Fibroblast of lung (primary cell): Measurements from ENCODE around the gene SUGP2. TPM values are rescaled to one million over a fixed set of nuclear protein-coding genes. Genes with fewer than 3 reads are reported as not detected.

ENCODE experiments used
- DNase-seq, 2 donors: peaks; one replicate each; pipeline versions ENCODE4 v3.0.0 to v3.0.0-alpha.2; 2010; ENCODE audit warnings: low read depth in 2 of 2
- H2AFZ ChIP-seq: 2 replicates; pipeline ENCODE4 v1.5.1; 2012; ENCODE audit warnings: low read length, control low read depth, inconsistent platforms
- H3K27ac ChIP-seq: 2 replicates; pipeline ENCODE4 v1.5.1; 2011; ENCODE audit warnings: low read length, control low read depth; ENCODE audit not compliant: insufficient read depth
- H3K27me3 ChIP-seq: 2 replicates; pipeline ENCODE4 v1.5.1; 2011; ENCODE audit warnings: mild to moderate bottlenecking, low read length; ENCODE audit not compliant: control insufficient read depth, insufficient read depth
- H3K36me3 ChIP-seq: 2 replicates; pipeline ENCODE4 v1.5.1; 2011; ENCODE audit warnings: low read length; ENCODE audit not compliant: control insufficient read depth, insufficient read depth
- H3K4me1 ChIP-seq: 2 replicates; pipeline ENCODE4 v1.5.1; 2011; ENCODE audit warnings: low read length; ENCODE audit not compliant: control insufficient read depth, insufficient read depth; ENCODE audit errors: extremely low read depth
- H3K4me2 ChIP-seq: 2 replicates; pipeline ENCODE4 v1.5.1; 2011; ENCODE audit warnings: low read length, control low read depth; ENCODE audit not compliant: insufficient read depth; ENCODE audit errors: extremely low read depth
- H3K4me3 ChIP-seq, 4 experiments: fragments of 200-600 bp in 1 of 4; sonication (generic) in 1 of 4; replicated peaks in 1 of 4; 2 replicates each; pipeline ENCODE4 v1.5.1; 2011 to 2016; ENCODE audit warnings: low read length in 4 of 4, low read depth in 3 of 4, mild to moderate bottlenecking in 3 of 4, control low read depth in 2 of 4, inconsistent platforms in 1 of 4, mixed read lengths in 1 of 4; ENCODE audit not compliant: insufficient read depth in 1 of 4; ENCODE audit errors: control extremely low read depth in 1 of 4
- H3K79me2 ChIP-seq: 2 replicates; pipeline ENCODE4 v1.5.1; 2012; ENCODE audit warnings: mild to moderate bottlenecking, low read length, inconsistent platforms; ENCODE audit not compliant: control insufficient read depth, insufficient read depth
- H3K9ac ChIP-seq: 2 replicates; pipeline ENCODE4 v1.5.1; 2011; ENCODE audit warnings: mild to moderate bottlenecking, low read length, control low read depth; ENCODE audit not compliant: insufficient read depth
- H3K9me3 ChIP-seq: 2 replicates; pipeline ENCODE4 v1.5.1; 2012; ENCODE audit warnings: low read depth, low read length; ENCODE audit not compliant: control insufficient read depth, insufficient read depth
- H4K20me1 ChIP-seq: 2 replicates; pipeline ENCODE4 v1.5.1; 2011; ENCODE audit warnings: low read length; ENCODE audit not compliant: control insufficient read depth, insufficient read depth; ENCODE audit errors: extremely low read depth
- EZH2 ChIP-seq: IDR thresholded peaks from 2 replicates; pipeline ENCODE4 v1.5.1; 2012; ENCODE audit warnings: low read length, control low read depth, mild to moderate bottlenecking; ENCODE audit errors: missing control alignments
- polyA plus RNA-seq, 2 donors: library from polyadenylated mRNA; depleted of rRNA in 1 of 2; stranded (reverse) in 1 of 2; unstranded in 1 of 2; fragments of >200 nt; gene quantifications; 2 replicates each; pipeline ENCODE4 v1.2.1, GENCODE V29; 2011 to 2012; ENCODE audit warnings: missing spikeins in 1 of 2
- total RNA-seq: library from RNA; depleted of rRNA; stranded (reverse); fragments of >200 nt; gene quantifications from 2 replicates; pipeline ENCODE4 v1.2.1, GENCODE V29; 2014
- TF ChIP-seq, protein P1 (sequence below), 2 donors: IDR thresholded peaks in 1 of 2; conservative IDR thresholded peaks in 1 of 2; 1 replicate in 1 of 2; 2 replicates in 1 of 2; pipeline ENCODE4 v1.5.1; 2011 to 2012; ENCODE audit warnings: low read length in 2 of 2, control low read depth in 1 of 2, inconsistent platforms in 1 of 2, low read depth in 1 of 2, mild to moderate bottlenecking in 1 of 2

SUGP2 gene
- total and polyA plus RNA-seq, 2 donors (not counting 1 experiment from before 2014, with no cell fraction given) = 29.2 to 31.4 TPM

DNA sequence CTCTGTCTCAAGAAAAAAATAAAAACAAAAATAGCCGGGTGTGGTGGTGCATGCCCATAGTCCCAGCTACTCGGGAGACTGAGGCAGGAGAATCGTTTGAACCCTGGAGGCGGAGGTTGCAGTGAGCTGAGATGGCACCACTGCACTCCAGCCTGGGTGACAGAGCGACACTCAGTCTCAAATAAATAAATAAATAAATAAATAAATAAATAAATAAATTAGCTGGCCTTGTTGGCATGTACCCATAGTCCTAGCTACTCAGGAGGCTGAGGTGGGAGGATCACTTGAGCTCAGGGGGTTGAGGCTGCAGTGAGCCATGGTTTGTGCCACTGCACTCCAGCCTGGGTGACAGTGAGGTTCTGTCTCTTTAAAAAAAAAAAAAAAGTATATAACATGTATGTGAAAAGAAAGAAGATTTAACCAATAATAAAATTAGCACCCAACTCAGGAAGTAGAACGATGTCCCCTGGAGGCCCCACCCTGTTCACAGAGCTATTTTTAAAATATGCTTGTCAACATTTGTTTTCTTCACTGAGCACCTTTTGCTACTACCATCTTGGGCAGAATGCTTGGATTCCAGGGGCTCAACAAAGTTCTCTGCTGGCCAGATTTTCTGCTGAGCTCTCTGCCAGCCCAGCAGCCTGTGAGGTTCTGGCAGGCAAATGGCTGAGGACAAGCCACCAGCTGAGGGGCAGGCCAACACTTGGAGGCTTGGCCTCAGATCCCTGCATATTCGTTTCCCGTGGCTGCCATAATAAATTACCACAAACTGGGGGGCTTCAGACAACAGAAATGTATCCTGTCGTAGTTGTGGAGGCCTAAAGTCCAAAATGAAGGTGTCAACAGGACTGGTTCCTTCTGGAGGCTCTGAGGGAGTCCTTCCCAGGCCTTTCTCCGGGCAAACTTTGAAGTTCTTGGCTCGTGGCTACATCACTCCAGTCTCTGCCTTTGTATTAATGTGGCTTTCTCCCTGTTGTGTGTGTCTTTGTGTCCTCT is 35.6 kb upstream of the SUGP2 start:
- H3K9ac ChIP-seq = no peak overlapping the region
- H3K79me2 ChIP-seq = no peaks in the 10 kb centered on the region
- no peak for DNase-seq
- no peaks in the 10 kb centered on the region for H4K20me1 ChIP-seq
- H3K36me3 ChIP-seq = no peaks in the 10 kb centered on the region
- H3K4me3 ChIP-seq = no peak overlapping the region
- H3K4me2 ChIP-seq = no peak overlapping the region
- no peaks in the 10 kb centered on the region for H3K27me3 ChIP-seq
- peaks cover 3% of the 10 kb centered on the region for H3K4me1 ChIP-seq
- no peaks in the 10 kb centered on the region for H3K9me3 ChIP-seq
- H3K27ac ChIP-seq = no peak overlapping the region
- H2AFZ ChIP-seq = no peak overlapping the region
- TF ChIP-seq, protein P1, sequence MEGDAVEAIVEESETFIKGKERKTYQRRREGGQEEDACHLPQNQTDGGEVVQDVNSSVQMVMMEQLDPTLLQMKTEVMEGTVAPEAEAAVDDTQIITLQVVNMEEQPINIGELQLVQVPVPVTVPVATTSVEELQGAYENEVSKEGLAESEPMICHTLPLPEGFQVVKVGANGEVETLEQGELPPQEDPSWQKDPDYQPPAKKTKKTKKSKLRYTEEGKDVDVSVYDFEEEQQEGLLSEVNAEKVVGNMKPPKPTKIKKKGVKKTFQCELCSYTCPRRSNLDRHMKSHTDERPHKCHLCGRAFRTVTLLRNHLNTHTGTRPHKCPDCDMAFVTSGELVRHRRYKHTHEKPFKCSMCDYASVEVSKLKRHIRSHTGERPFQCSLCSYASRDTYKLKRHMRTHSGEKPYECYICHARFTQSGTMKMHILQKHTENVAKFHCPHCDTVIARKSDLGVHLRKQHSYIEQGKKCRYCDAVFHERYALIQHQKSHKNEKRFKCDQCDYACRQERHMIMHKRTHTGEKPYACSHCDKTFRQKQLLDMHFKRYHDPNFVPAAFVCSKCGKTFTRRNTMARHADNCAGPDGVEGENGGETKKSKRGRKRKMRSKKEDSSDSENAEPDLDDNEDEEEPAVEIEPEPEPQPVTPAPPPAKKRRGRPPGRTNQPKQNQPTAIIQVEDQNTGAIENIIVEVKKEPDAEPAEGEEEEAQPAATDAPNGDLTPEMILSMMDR (conservative IDR thresholded peaks at IDR 0.05 in 1 of 2, IDR thresholded peaks at IDR 0.05 in 1 of 2; ENCODE audit: low read depth in 1 of 2, low read length in 2 of 2) = no peak
- TF ChIP-seq EZH2 = no peak

DNA sequence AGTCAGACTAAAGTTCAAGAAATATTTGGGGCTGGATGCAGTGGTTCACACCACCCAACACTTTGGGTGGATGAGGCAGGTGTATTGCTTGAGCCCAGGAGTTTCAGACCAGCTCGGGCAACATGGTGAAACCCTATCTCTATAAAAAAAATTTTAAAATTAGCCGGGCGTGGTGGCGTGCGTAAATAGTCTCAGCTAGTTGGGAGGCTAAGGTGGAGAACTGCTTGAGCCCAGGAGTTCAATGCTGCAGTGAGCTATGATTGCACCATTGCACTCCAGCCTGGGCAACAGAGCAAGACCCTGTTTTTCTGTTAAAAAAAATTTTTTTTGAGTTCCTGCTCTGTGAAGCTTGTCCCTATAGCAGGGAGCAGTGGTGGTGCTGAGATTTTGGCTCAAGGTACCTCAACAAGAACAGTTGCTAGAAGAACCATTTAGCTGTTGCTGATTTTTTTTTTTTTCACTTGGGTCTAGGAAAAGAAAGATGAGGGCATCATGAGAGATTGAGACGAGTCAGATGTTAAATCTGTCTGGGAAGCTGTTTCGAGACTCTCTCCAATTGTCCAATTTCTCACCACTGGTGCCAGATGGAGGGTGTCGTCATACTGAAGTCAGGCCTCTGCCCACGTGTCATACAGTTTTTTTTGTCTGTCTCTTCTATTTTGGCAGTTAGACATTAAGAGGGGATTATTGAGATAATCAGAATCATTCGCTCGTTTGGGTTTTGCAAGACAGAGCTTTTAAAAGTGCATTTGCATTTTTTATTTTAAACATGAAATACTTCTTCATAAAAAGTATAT is 34.2 kb upstream of the SUGP2 start:
- Histone ChIP-seq H4K20me1 (no peaks in the 10 kb centered on the region), H3K27ac (no peak overlapping the region), H3K4me3 (no peak overlapping the region), H3K27me3 (no peaks in the 10 kb centered on the region), H3K4me1 (peaks cover 12% of the 10 kb centered on the region), H2AFZ (no peak overlapping the region), H3K9me3 (no peaks in the 10 kb centered on the region), H3K9ac (no peak overlapping the region), H3K36me3 (no peaks in the 10 kb centered on the region), H3K4me2 (no peak overlapping the region), H3K79me2 (no peaks in the 10 kb centered on the region)
- no peak for DNase-seq
- TF ChIP-seq EZH2 = no peak
- TF ChIP-seq, protein P1 (conservative IDR thresholded peaks at IDR 0.05 in 1 of 2, IDR thresholded peaks at IDR 0.05 in 1 of 2; ENCODE audit: low read depth in 1 of 2, low read length in 2 of 2) = no peak
